Endothelial cell of umbilical vein (primary cell): ENCODE data around the gene TAF7. TPM values are rescaled to one million over a fixed set of nuclear protein-coding genes. Genes with fewer than 3 reads are reported as not detected.

Experiments
- BruUV-seq: library from RNA; stranded (reverse); fragments of 400-500 nt; replicated peaks from 2 replicates; lab custom pipeline; 2021; lab: Mats Ljungman, UMichigan
- CTCF ChIA-PET: fragments of 300-600, 350-600 bp; sonication (Branson Sonifier 250); formaldehyde crosslinking; loops from one replicate; lab custom pipeline; 2021; ENCODE audit warnings: antibody characterized with exemption, inconsistent platforms; lab: Charles Lee
- POLR2A ChIA-PET: fragments of 300-600, 350-600 bp; sonication (Branson Sonifier 250); formaldehyde crosslinking; loops from one replicate; lab custom pipeline; 2021; ENCODE audit warnings: antibody characterized with exemption, inconsistent platforms; lab: Charles Lee
- DNase-seq: peaks from one replicate; pipeline ENCODE4 v3.0.0-alpha.2; 2011; ENCODE audit warnings: low read depth, low spot score
- FAIRE-seq: peaks from 2 replicates; lab custom pipeline; 2011; peaks lifted over from hg19 to GRCh38; lab: Jason Lieb, UNC
- H2AFZ ChIP-seq: 2 replicates; pipeline ENCODE4 v1.6.0; 2012; ENCODE audit warnings: low read depth, low read length, control low read depth, inconsistent platforms
- H3K27ac ChIP-seq: 2 replicates; pipeline ENCODE4 v1.5.1; 2011; ENCODE audit warnings: low read depth, mild to moderate bottlenecking, control low read depth, low read length, moderate library complexity; ENCODE audit not compliant: insufficient read depth
- H3K27me3 ChIP-seq, 2 experiments: 2 replicates each; pipeline versions ENCODE4 v1.6.0 to v1.6.1; 2011; ENCODE audit warnings: low read length in 2 of 2, mixed read lengths in 1 of 2; ENCODE audit not compliant: control insufficient read depth in 2 of 2, insufficient read depth in 2 of 2
- H3K36me3 ChIP-seq, 2 experiments: 2 replicates in 1 of 2; 3 replicates in 1 of 2; pipeline ENCODE4 v1.5.1; 2011; ENCODE audit warnings: low read length in 2 of 2, mild to moderate bottlenecking in 1 of 2, moderate library complexity in 1 of 2; ENCODE audit not compliant: control insufficient read depth in 2 of 2, insufficient read depth in 2 of 2; ENCODE audit errors: extremely low read depth in 1 of 2
- H3K4me1 ChIP-seq: 3 replicates; pipeline ENCODE4 v1.5.1; 2011; ENCODE audit warnings: mild to moderate bottlenecking, low read length; ENCODE audit not compliant: control insufficient read depth, insufficient read depth; ENCODE audit errors: extremely low read depth
- H3K4me2 ChIP-seq: 2 replicates; pipeline ENCODE4 v1.6.1; 2011; ENCODE audit warnings: low read length, control low read depth, mixed read lengths; ENCODE audit not compliant: insufficient read depth
- H3K4me3 ChIP-seq, 3 experiments: fragments of 200-600 bp in 1 of 3; sonication (generic), shearing (Covaris generic) in 1 of 3; replicated peaks in 1 of 3; 2 replicates each; pipeline ENCODE4 v1.5.1; 2011 to 2016; ENCODE audit warnings: control low read depth in 3 of 3, low read length in 3 of 3, mild to moderate bottlenecking in 2 of 3, inconsistent platforms in 1 of 3, low read depth in 1 of 3, moderate library complexity in 1 of 3; ENCODE audit not compliant: insufficient read depth in 1 of 3
- H3K79me2 ChIP-seq: 2 replicates; pipeline ENCODE4 v1.6.0; 2012; ENCODE audit warnings: low read length, inconsistent platforms; ENCODE audit not compliant: control insufficient read depth, insufficient read depth
- H3K9ac ChIP-seq: replicated peaks from 2 replicates; pipeline ENCODE3; 2011; ENCODE audit warnings: low read length, control low read depth; ENCODE audit not compliant: insufficient read depth; ENCODE audit errors: extremely low read depth
- H3K9me1 ChIP-seq: replicated peaks from 3 replicates; pipeline ENCODE4 v1.6.0; 2011; ENCODE audit warnings: mild to moderate bottlenecking, low read length; ENCODE audit not compliant: control insufficient read depth, insufficient read depth; ENCODE audit errors: extremely low read depth
- H3K9me3 ChIP-seq: replicated peaks from 2 replicates; pipeline ENCODE4 v1.5.1; 2012; ENCODE audit warnings: low read length, inconsistent platforms; ENCODE audit not compliant: control insufficient read depth, insufficient read depth
- H4K20me1 ChIP-seq: replicated peaks from 2 replicates; pipeline ENCODE3; 2011; ENCODE audit warnings: mild to moderate bottlenecking, low read length; ENCODE audit not compliant: control insufficient read depth, insufficient read depth; ENCODE audit errors: extremely low read depth
- CTCF ChIP-seq, 2 donors: IDR thresholded peaks; 1 replicate in 1 of 2; 2 replicates in 1 of 2; pipeline ENCODE4 v1.5.1; 2011; ENCODE audit warnings: low read length in 2 of 2, mild to moderate bottlenecking in 2 of 2, moderate library complexity in 2 of 2, control low read depth in 1 of 2, inconsistent platforms in 1 of 2, low read depth in 1 of 2; ENCODE audit not compliant: insufficient read depth in 1 of 2; ENCODE audit errors: extremely low read depth in 1 of 2
- EZH2 ChIP-seq: IDR thresholded peaks from 2 replicates; pipeline ENCODE4 v1.6.1; 2012; ENCODE audit warnings: borderline replicate concordance, low read depth, mild to moderate bottlenecking, moderate library complexity, low read length, inconsistent platforms; ENCODE audit not compliant: severe bottlenecking
- FOS ChIP-seq: IDR thresholded peaks from 2 replicates; pipeline ENCODE4 v1.6.1; 2011; ENCODE audit warnings: mild to moderate bottlenecking, low read length, moderate library complexity, borderline replicate concordance; ENCODE audit not compliant: insufficient read depth
- GATA2 ChIP-seq: IDR thresholded peaks from 2 replicates; pipeline ENCODE4 v1.7.0; 2011; ENCODE audit warnings: low read depth, mild to moderate bottlenecking, moderate library complexity, mixed read lengths, low read length; ENCODE audit not compliant: insufficient read length, insufficient read depth
- JUN ChIP-seq: IDR thresholded peaks from 2 replicates; pipeline ENCODE4 v1.6.1; 2011; ENCODE audit warnings: borderline replicate concordance, low read depth; ENCODE audit not compliant: insufficient read length, insufficient read depth
- MYC ChIP-seq: IDR thresholded peaks from one replicate; pipeline ENCODE4 v1.6.1; 2011; ENCODE audit warnings: mild to moderate bottlenecking, low read depth, low read length
- POLR2A ChIP-seq: IDR thresholded peaks from 2 replicates; pipeline ENCODE4 v1.6.1; 2012; ENCODE audit warnings: low read depth, mild to moderate bottlenecking, control low read depth, low read length
- POLR2AphosphoS5 ChIP-seq: IDR thresholded peaks from 2 replicates; pipeline ENCODE4 v1.6.1; 2012; ENCODE audit warnings: low read depth, mild to moderate bottlenecking, control low read depth, low read length, moderate library complexity; ENCODE audit not compliant: insufficient read depth
- dilution Hi-C: fragments of 300-500 bp; cut with MboI; formaldehyde crosslinking; loops from one replicate; pipeline ENCODE4 v1.15.0; 2019; ENCODE audit warnings: low sequenced_read_pairs; ENCODE audit not compliant: extremely low pct_ligation_motif_present
- intact Hi-C: fragments of 100-400 bp; cut with micrococcal nuclease; formaldehyde crosslinking; loops from one replicate; pipeline ENCODE4 v1.10.0; 2022
- polyA plus RNA-seq, 4 experiments: library from polyadenylated mRNA; depleted of rRNA in 3 of 4; stranded (reverse) in 3 of 4; unstranded in 1 of 4; fragments of >200 nt; gene quantifications; 2 replicates each; pipeline versions ENCODE4 v1.2.1 to v1.2.3, GENCODE V29; 2011 to 2012; ENCODE audit warnings: missing spikeins in 1 of 4
- total RNA-seq: library from RNA; stranded (reverse); gene quantifications from 2 replicates; pipeline ENCODE4 v1.2.3, GENCODE V29; 2021
- TF ChIP-seq, protein P1 (sequence below): IDR thresholded peaks from 2 replicates; pipeline ENCODE4 v1.6.1; 2011; ENCODE audit not compliant: insufficient read depth, insufficient read length

TAF7 gene
- total and polyA plus RNA-seq, 2 donors (not counting 3 experiments of a cell fraction or from before 2014, with no cell fraction given), result 21.8 to 62.0 TPM

DNA sequence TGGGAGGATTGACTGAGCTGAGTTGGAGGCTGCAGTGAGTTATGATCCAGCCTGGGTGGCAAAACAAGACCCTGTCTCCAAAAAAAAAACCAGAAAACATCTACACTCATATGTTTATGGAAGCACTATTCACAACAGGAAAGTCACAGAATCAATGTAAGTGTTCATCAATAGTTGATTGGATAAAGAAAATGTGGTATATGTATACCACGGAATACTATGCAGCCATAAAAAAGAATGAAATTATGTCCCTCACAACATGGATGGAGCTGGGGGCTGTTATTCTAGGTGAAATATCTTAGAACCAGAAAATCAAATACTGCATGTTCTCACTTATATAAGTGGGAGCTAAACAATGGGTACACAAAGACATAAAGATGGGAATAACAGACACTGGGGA lies 14.0 kb downstream of the TAF7 start:
- dilution Hi-C loops (no loop called here), intact Hi-C loops (no loop called here)
- no peak for FAIRE-seq
- Histone ChIP-seq H3K27me3 (no peaks in the 10 kb centered on the region), H3K4me2 (no peak overlapping the region), H3K4me1 (no peaks in the 10 kb centered on the region), H3K36me3 (no peaks in the 10 kb centered on the region), H2AFZ (no peak overlapping the region), H3K9ac (no peak overlapping the region), H3K79me2 (no peaks in the 10 kb centered on the region), H3K9me1 (no peaks in the 10 kb centered on the region), H3K9me3 (no peaks in the 10 kb centered on the region), H3K27ac (no peak overlapping the region), H3K4me3 (no peak overlapping the region), H4K20me1 (no peaks in the 10 kb centered on the region)
- POLR2A ChIA-PET, result no interaction called here
- CTCF ChIA-PET, result interaction anchor here (0.5 kb wide), 1 partner anchor 26 kb away, joined by 3 read pairs; no protein-coding TSS in a partner anchor
- no peak for TF ChIP-seq GATA2
- no peak for TF ChIP-seq JUN
- TF ChIP-seq CTCF (IDR thresholded peaks at IDR 0.05; ENCODE audit: extremely low read depth in 1 of 2, insufficient read depth in 1 of 2, low read depth in 1 of 2, low read length in 2 of 2), result no peak
- no peak for TF ChIP-seq MYC
- TF ChIP-seq, protein P1, sequence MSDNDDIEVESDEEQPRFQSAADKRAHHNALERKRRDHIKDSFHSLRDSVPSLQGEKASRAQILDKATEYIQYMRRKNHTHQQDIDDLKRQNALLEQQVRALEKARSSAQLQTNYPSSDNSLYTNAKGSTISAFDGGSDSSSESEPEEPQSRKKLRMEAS, result no peak
- no peak for TF ChIP-seq EZH2
- TF ChIP-seq FOS, result no peak
- TF ChIP-seq POLR2A, result no peak
- no peak for TF ChIP-seq POLR2AphosphoS5
- BruUV-seq, result no TSS peak
- DNase-seq, result no peak
